Measurements from ENCODE around the gene CLASRP. TPM values are rescaled to one million over a fixed set of nuclear protein-coding genes. Genes with fewer than 3 reads are reported as not detected.

Gene CLASRP
- total and polyA plus RNA-seq, 9 of the 15 experiments (the other 6 are each of a cell fraction or from before 2014, with no cell fraction given) = 0.94 to 86.3 (median 44.0) TPM

DNA sequence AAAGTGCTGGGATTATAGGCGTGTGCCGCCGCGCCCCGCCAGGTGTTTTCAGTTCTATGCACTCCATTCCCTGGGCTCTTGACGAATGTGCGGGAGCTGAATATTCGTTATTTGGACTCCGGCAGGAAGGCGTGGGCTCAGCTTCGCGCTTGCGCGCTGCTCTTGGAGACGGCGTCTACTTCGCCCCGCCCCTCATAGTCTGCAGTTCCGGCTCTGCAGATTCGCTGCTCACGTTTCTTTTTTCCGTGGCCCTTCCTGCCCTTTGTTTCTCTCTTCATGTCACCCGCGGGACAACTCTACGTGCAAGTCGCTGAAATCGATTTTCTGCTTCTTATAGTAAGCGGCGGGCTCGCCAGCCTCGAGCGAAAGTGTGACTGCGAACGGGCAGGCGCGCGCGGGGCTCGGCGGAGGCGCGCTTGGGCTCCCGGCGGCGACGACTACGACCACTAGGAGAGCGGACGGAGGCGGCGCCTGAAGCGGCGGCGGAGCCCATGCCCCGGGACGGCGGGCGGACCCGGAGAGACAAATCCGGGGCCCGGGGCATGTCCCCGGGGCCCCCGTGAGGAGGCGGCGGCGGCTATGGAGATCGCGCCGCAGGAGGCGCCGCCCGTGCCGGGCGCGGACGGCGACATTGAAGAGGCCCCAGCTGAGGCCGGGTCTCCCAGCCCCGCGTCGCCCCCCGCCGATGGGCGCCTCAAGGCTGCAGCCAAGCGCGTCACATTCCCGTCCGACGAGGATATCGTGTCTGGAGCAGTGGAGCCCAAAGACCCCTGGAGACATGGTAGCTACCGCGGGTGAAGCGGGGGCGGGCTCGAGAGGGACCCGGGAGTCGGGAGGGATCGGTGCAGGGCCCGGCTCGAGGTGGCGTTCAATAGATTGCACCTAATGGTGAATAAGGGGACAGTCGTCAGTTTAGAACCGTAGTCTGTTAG, 54.2 kb downstream of the CLASRP start, which contains the start of gene PPP1R37:
Gene PPP1R37 (plus strand): TSS at position 433 of the 932 bp plus-strand sequence. CDS start 147 bp downstream, at position 580.
- peaks cover 4% of the 10 kb centered on the region for H3K9me1 ChIP-seq (ENCODE audit: control insufficient read depth, insufficient read depth, low read length)
- H3K36me3 ChIP-seq (ENCODE audit: control insufficient read depth, insufficient read depth, low read length) = peaks cover 72% of the 10 kb centered on the region; the same call in 2 of the 3 replicates
- FAIRE-seq = peak; percentile 100
- peak; percentile 89 for ATAC-seq
- H4K20me1 ChIP-seq (replicated peaks; ENCODE audit: control insufficient read depth, insufficient read depth, low read length) = peaks cover 25% of the 10 kb centered on the region
- DNase-seq (ENCODE audit: extremely low read depth in 1 of 4, low spot score in 3 of 4) = peak; percentile 89 to 97 (median 92)
- H3K4me2 ChIP-seq (ENCODE audit: insufficient read depth, low read length) = peak within 1 kb of the TSS; percentile 89
- H3K4me3 ChIP-seq = peak within 1 kb of the TSS; percentile 99
- H3K79me2 ChIP-seq (ENCODE audit: control insufficient read depth, insufficient read depth, low read length) = peaks cover 55% of the 10 kb centered on the region
- peaks cover 32 to 64% of the 10 kb centered on the region in 2 experiments for H3K4me1 ChIP-seq (replicated peaks in 1 of 2; ENCODE audit: control insufficient read depth in 2 of 2, insufficient read depth in 2 of 2, low read length in 2 of 2)
- no TSS peak for BruUV-seq (replicated peaks)
- intact Hi-C loops (cut with micrococcal nuclease) = loop anchor here (1.0 kb wide), 1 partner anchor 33 kb away; no protein-coding TSS in a partner anchor
- H3K9ac ChIP-seq (ENCODE audit: insufficient read depth in 1 of 2, low read depth in 2 of 2, low read length in 2 of 2) = peak within 1 kb of the TSS; percentile 98 to 99
- under 1% methylated on average over 67 of the region's 103 CpGs for WGBS (ENCODE audit: insufficient coverage, low coverage, missing lambda C conversion rate)
- peak within 1 kb of the TSS; percentile 99 for H2AFZ ChIP-seq (ENCODE audit: low read depth, low read length)
- peak within 1 kb of the TSS; percentile 100 for H3K27ac ChIP-seq (ENCODE audit: extremely low read depth, low read depth, low read length)
- in situ Hi-C loops (cut with MboI) = no loop called here
- no peaks in the 10 kb centered on the region for H3K27me3 ChIP-seq (ENCODE audit: control insufficient read depth in 2 of 2, insufficient read depth in 2 of 2, low read length in 2 of 2)
- CTCF ChIA-PET (ENCODE audit: low intra/inter-chr PET ratio) = interaction anchor here (0.7 kb wide), 1 partner anchor 541 kb away, joined by 3 read pairs; no protein-coding TSS in a partner anchor
- no peaks in the 10 kb centered on the region for H3K9me3 ChIP-seq (replicated peaks; ENCODE audit: control insufficient read depth, insufficient read depth, low read depth, low read length)
- POLR2A ChIA-PET = interaction anchor here (0.5 to 2.5 kb wide), 18 partner anchors 8 to 398 kb away, joined by 3 to 14 read pairs (median 4); partner anchors contain the start of gene CLASRP
- TF ChIP-seq ADNP (tag; IDR thresholded peaks at IDR 0.05) = no peak
- TF ChIP-seq STAT5A (IDR thresholded peaks at IDR 0.05; ENCODE audit: borderline replicate concordance, low read length) = 0 out of 2 replicates have a peak, but pooled peaks have one; percentile 17
- TF ChIP-seq ERF (CRISPR knock-in tag; IDR thresholded peaks at IDR 0.05) = no peak
- TF ChIP-seq XRCC4 (IDR thresholded peaks at IDR 0.05; ENCODE audit: extremely low read depth, insufficient read depth, insufficient read length) = no peak
- TF ChIP-seq, protein P1, sequence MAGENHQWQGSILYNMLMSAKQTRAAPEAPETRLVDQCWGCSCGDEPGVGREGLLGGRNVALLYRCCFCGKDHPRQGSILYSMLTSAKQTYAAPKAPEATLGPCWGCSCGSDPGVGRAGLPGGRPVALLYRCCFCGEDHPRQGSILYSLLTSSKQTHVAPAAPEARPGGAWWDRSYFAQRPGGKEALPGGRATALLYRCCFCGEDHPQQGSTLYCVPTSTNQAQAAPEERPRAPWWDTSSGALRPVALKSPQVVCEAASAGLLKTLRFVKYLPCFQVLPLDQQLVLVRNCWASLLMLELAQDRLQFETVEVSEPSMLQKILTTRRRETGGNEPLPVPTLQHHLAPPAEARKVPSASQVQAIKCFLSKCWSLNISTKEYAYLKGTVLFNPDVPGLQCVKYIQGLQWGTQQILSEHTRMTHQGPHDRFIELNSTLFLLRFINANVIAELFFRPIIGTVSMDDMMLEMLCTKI (IDR thresholded peaks at IDR 0.05; ENCODE audit: partially characterized antibody) = no peak
- TF ChIP-seq ZNF707 (CRISPR knock-in tag; conservative IDR thresholded peaks at IDR 0.05) = no peak
- TF ChIP-seq NRF1 (conservative IDR thresholded peaks at IDR 0.05 in 1 of 2, IDR thresholded peaks at IDR 0.05 in 1 of 2) = peak; percentile 92 to 94
- no peak for TF ChIP-seq E4F1 (CRISPR knock-in tag; IDR thresholded peaks at IDR 0.05; ENCODE audit: borderline replicate concordance)
- no peak for TF ChIP-seq ILF3 (IDR thresholded peaks at IDR 0.05; ENCODE audit: borderline replicate concordance)
